Measurements from ENCODE around the gene ZRANB1.

ZRANB1 gene

GRCh38 chr10:125025341-125025740 is 83.4 kb downstream of the ZRANB1 start:
- no peak overlapping the region for H3K9ac ChIP-seq (ENCODE audit: low read depth, low read length)
- peaks cover 16% of the 10 kb centered on the region; the same call in 1 of the 2 replicates for H3K4me1 ChIP-seq (ENCODE audit: insufficient read depth, low read length)
- peaks cover 40% of the 10 kb centered on the region for H3K36me3 ChIP-seq (ENCODE audit: insufficient read depth, low read length)
- no peaks in the 10 kb centered on the region; the same call in 1 of the 2 replicates for H3K9me3 ChIP-seq (ENCODE audit: control insufficient read depth, insufficient read depth, low read length)

- Histone ChIP-seq H3K4me1 (ENCODE audit: insufficient read depth, low read length) (peaks cover 22% of the 10 kb centered on the region; the same call in 1 of the 2 replicates), H3K9ac (ENCODE audit: low read depth, low read length) (no peak overlapping the region), H3K9me3 (ENCODE audit: control insufficient read depth, insufficient read depth, low read length) (no peaks in the 10 kb centered on the region), H3K36me3 (ENCODE audit: insufficient read depth, low read length) (peaks cover 46% of the 10 kb centered on the region)
These were observed 84.4 kb downstream of the ZRANB1 start for GRCh38 chr10:125026036-125026931.

GRCh38 chr10:125026974-125027735 is 85.2 kb downstream of the ZRANB1 start:
- Histone ChIP-seq H3K9ac (ENCODE audit: low read depth, low read length) (no peak overlapping the region), H3K4me1 (ENCODE audit: insufficient read depth, low read length) (peaks cover 22% of the 10 kb centered on the region), H3K9me3 (ENCODE audit: control insufficient read depth, insufficient read depth, low read length) (no peaks in the 10 kb centered on the region), H3K36me3 (ENCODE audit: insufficient read depth, low read length) (peaks cover 45% of the 10 kb centered on the region)

GRCh38 chr10:125027871-125028869 is 86.2 kb downstream of the ZRANB1 start:
- H3K9ac ChIP-seq (ENCODE audit: low read depth, low read length), result no peak overlapping the region
- H3K9me3 ChIP-seq (ENCODE audit: control insufficient read depth, insufficient read depth, low read length), result no peaks in the 10 kb centered on the region
- peaks cover 26% of the 10 kb centered on the region for H3K4me1 ChIP-seq (ENCODE audit: insufficient read depth, low read length)
- peaks cover 36% of the 10 kb centered on the region for H3K36me3 ChIP-seq (ENCODE audit: insufficient read depth, low read length)

GRCh38 chr10:125029584-125030242 is 87.8 kb downstream of the ZRANB1 start:
- H3K9me3 ChIP-seq (ENCODE audit: control insufficient read depth, insufficient read depth, low read length), result no peaks in the 10 kb centered on the region
- H3K4me1 ChIP-seq (ENCODE audit: insufficient read depth, low read length), result peaks cover 26% of the 10 kb centered on the region
- no peak overlapping the region for H3K9ac ChIP-seq (ENCODE audit: low read depth, low read length)
- peaks cover 28% of the 10 kb centered on the region for H3K36me3 ChIP-seq (ENCODE audit: insufficient read depth, low read length)

- peaks cover 26% of the 10 kb centered on the region for H3K4me1 ChIP-seq (ENCODE audit: insufficient read depth, low read length)
- H3K9me3 ChIP-seq (ENCODE audit: control insufficient read depth, insufficient read depth, low read length), result no peaks in the 10 kb centered on the region
- peaks cover 21% of the 10 kb centered on the region for H3K36me3 ChIP-seq (ENCODE audit: insufficient read depth, low read length)
- no peak overlapping the region for H3K9ac ChIP-seq (ENCODE audit: low read depth, low read length)
These were observed 88.8 kb downstream of the ZRANB1 start for GRCh38 chr10:125030567-125031197.

GRCh38 chr10:125032474-125033020 is 90.6 kb downstream of the ZRANB1 start:
- H3K9me3 ChIP-seq (ENCODE audit: control insufficient read depth, insufficient read depth, low read length), result no peaks in the 10 kb centered on the region
- peaks cover 21% of the 10 kb centered on the region; the same call in 1 of the 2 replicates for H3K36me3 ChIP-seq (ENCODE audit: insufficient read depth, low read length)
- no peak overlapping the region for H3K9ac ChIP-seq (ENCODE audit: low read depth, low read length)
- peaks cover 41% of the 10 kb centered on the region for H3K4me1 ChIP-seq (ENCODE audit: insufficient read depth, low read length)

- peaks cover 21% of the 10 kb centered on the region for H3K36me3 ChIP-seq (ENCODE audit: insufficient read depth, low read length)
These were observed 91.4 kb downstream of the ZRANB1 start for GRCh38 chr10:125033146-125033924.

GRCh38 chr10:125034675-125035074 is 92.8 kb downstream of the ZRANB1 start:
- Histone ChIP-seq H3K4me1 (ENCODE audit: insufficient read depth, low read length) (peaks cover 51% of the 10 kb centered on the region), H3K36me3 (ENCODE audit: insufficient read depth, low read length) (peaks cover 24% of the 10 kb centered on the region), H3K9me3 (ENCODE audit: control insufficient read depth, insufficient read depth, low read length) (no peaks in the 10 kb centered on the region), H3K9ac (ENCODE audit: low read depth, low read length) (no peak overlapping the region)

More at GRCh38 chr10:125033146-125033924, 91.4 kb downstream of the ZRANB1 start:
- no peak overlapping the region for H3K9ac ChIP-seq (ENCODE audit: low read depth, low read length)
- H3K4me1 ChIP-seq (ENCODE audit: insufficient read depth, low read length), result peaks cover 44% of the 10 kb centered on the region
- no peaks in the 10 kb centered on the region for H3K9me3 ChIP-seq (ENCODE audit: control insufficient read depth, insufficient read depth, low read length)

GRCh38 chr10:125035136-125035535 is 93.2 kb downstream of the ZRANB1 start:
- Histone ChIP-seq H3K36me3 (ENCODE audit: insufficient read depth, low read length) (peaks cover 23% of the 10 kb centered on the region), H3K9me3 (ENCODE audit: control insufficient read depth, insufficient read depth, low read length) (no peaks in the 10 kb centered on the region), H3K9ac (ENCODE audit: low read depth, low read length) (no peak overlapping the region), H3K4me1 (ENCODE audit: insufficient read depth, low read length) (peaks cover 51% of the 10 kb centered on the region)

- Histone ChIP-seq H3K4me1 (ENCODE audit: insufficient read depth, low read length) (peaks cover 47% of the 10 kb centered on the region), H3K36me3 (ENCODE audit: insufficient read depth, low read length) (peaks cover 17% of the 10 kb centered on the region), H3K9ac (ENCODE audit: low read depth, low read length) (no peak overlapping the region), H3K9me3 (ENCODE audit: control insufficient read depth, insufficient read depth, low read length) (no peaks in the 10 kb centered on the region)
These were observed 93.8 kb downstream of the ZRANB1 start for GRCh38 chr10:125035588-125036295.
